Measurements from ENCODE around the gene FNDC3B. TPM values are rescaled to one million over a fixed set of nuclear protein-coding genes. Genes with fewer than 3 reads are reported as not detected.

Gene FNDC3B
- total RNA-seq, 2 donors from 2014 or later = 80.6 to 107 TPM

- H3K27me3 ChIP-seq (ENCODE audit: control insufficient read depth, insufficient read depth, low read length, poor library complexity, severe bottlenecking) = no peaks in the 10 kb centered on the region
- no peak overlapping the region for H3K9ac ChIP-seq (ENCODE audit: extremely low read depth, low read length, poor library complexity, severe bottlenecking)
- H3K9me3 ChIP-seq (ENCODE audit: control insufficient read depth, low read length) = peaks cover 10% of the 10 kb centered on the region
- DNase-seq = no peak
- peaks cover 40% of the 10 kb centered on the region for H3K4me1 Mint-ChIP-seq
- no peaks in the 10 kb centered on the region for H3K27me3 Mint-ChIP-seq (ENCODE audit: insufficient read depth)
- no peak overlapping the region for H3K4me3 ChIP-seq (ENCODE audit: low read length)
- H3K4me1 ChIP-seq (ENCODE audit: control insufficient read depth, insufficient read depth, low read length) = peaks cover 21% of the 10 kb centered on the region
- H3K27ac Mint-ChIP-seq = no peak overlapping the region
- no peak for TF ChIP-seq CTCF (conservative IDR thresholded peaks at IDR 0.05)
- H3K27ac ChIP-seq (ENCODE audit: low read depth, low read length) = no peak overlapping the region
- WGBS, 2 experiments (ENCODE audit: insufficient coverage in 1 of 2, insufficient read length in 1 of 2) = 100% methylated on average over 2 of the region's 2 CpGs; no CpG with 5 or more reads in 1 of the 2 experiments
- no peaks in the 10 kb centered on the region for H3K9me3 Mint-ChIP-seq
- no peak overlapping the region for H3K4me3 Mint-ChIP-seq
- H3K36me3 ChIP-seq (ENCODE audit: control insufficient read depth, insufficient read depth, low read length) = peaks cover 75% of the 10 kb centered on the region
- peaks cover 38% of the 10 kb centered on the region for H3K36me3 Mint-ChIP-seq (ENCODE audit: low read depth)
Observed at GRCh38 chr3:172048599-172048998, 9.2 kb downstream of the FNDC3B start.

- H3K9ac ChIP-seq (ENCODE audit: extremely low read depth, low read length, poor library complexity, severe bottlenecking) = no peak overlapping the region
- H3K9me3 ChIP-seq (ENCODE audit: control insufficient read depth, low read length) = peaks cover 10% of the 10 kb centered on the region
- no peak overlapping the region for H3K4me3 ChIP-seq (ENCODE audit: low read length)
- peaks cover 86% of the 10 kb centered on the region for H3K36me3 ChIP-seq (ENCODE audit: control insufficient read depth, insufficient read depth, low read length)
- Mint-ChIP-seq H3K36me3 (ENCODE audit: low read depth) (peaks cover 50% of the 10 kb centered on the region), H3K9me3 (no peaks in the 10 kb centered on the region), H3K4me1 (peaks cover 30% of the 10 kb centered on the region), H3K27me3 (ENCODE audit: insufficient read depth) (no peaks in the 10 kb centered on the region), H3K4me3 (no peak overlapping the region), H3K27ac (no peak overlapping the region)
- 93 to 100% methylated on average over 1 to 3 of the region's 3 CpGs for WGBS, 2 experiments (ENCODE audit: insufficient coverage in 1 of 2, insufficient read length in 1 of 2)
- H3K27me3 ChIP-seq (ENCODE audit: control insufficient read depth, insufficient read depth, low read length, poor library complexity, severe bottlenecking) = no peaks in the 10 kb centered on the region
- H3K27ac ChIP-seq (ENCODE audit: low read depth, low read length) = no peak overlapping the region
- H3K4me1 ChIP-seq (ENCODE audit: control insufficient read depth, insufficient read depth, low read length) = peaks cover 11% of the 10 kb centered on the region
- no peak for TF ChIP-seq CTCF (conservative IDR thresholded peaks at IDR 0.05)
- DNase-seq = no peak
Observed at GRCh38 chr3:172051310-172051956, 12.1 kb downstream of the FNDC3B start.

- Mint-ChIP-seq H3K4me1 (peaks cover 29% of the 10 kb centered on the region), H3K27me3 (ENCODE audit: insufficient read depth) (no peaks in the 10 kb centered on the region), H3K4me3 (no peak overlapping the region), H3K36me3 (ENCODE audit: low read depth) (peaks cover 50% of the 10 kb centered on the region), H3K27ac (no peak overlapping the region), H3K9me3 (no peaks in the 10 kb centered on the region)
- WGBS, 2 experiments (ENCODE audit: insufficient coverage in 1 of 2, insufficient read length in 1 of 2) = 98 to 100% methylated on average over 1 to 5 of the region's 5 CpGs
- no peak overlapping the region for H3K27ac ChIP-seq (ENCODE audit: low read depth, low read length)
- H3K4me3 ChIP-seq (ENCODE audit: low read length) = no peak overlapping the region
- peaks cover 87% of the 10 kb centered on the region for H3K36me3 ChIP-seq (ENCODE audit: control insufficient read depth, insufficient read depth, low read length)
- peaks cover 10% of the 10 kb centered on the region for H3K9me3 ChIP-seq (ENCODE audit: control insufficient read depth, low read length)
- TF ChIP-seq CTCF (conservative IDR thresholded peaks at IDR 0.05) = no peak
- no peak overlapping the region for H3K9ac ChIP-seq (ENCODE audit: extremely low read depth, low read length, poor library complexity, severe bottlenecking)
- no peaks in the 10 kb centered on the region for H3K27me3 ChIP-seq (ENCODE audit: control insufficient read depth, insufficient read depth, low read length, poor library complexity, severe bottlenecking)
- no peak for DNase-seq
- peaks cover 7% of the 10 kb centered on the region for H3K4me1 ChIP-seq (ENCODE audit: control insufficient read depth, insufficient read depth, low read length)
Observed at GRCh38 chr3:172051957-172052354, 12.6 kb downstream of the FNDC3B start.

Data from endodermal cell (in vitro differentiated cells).